ENCODE measurements around the gene DNASE2B.

- no peak for TF ChIP-seq MAX (IDR thresholded peaks at IDR 0.05)
- TF ChIP-seq CREB1 (IDR thresholded peaks at IDR 0.05; ENCODE audit: low read depth): no peak
- no peak for TF ChIP-seq TAF1 (IDR thresholded peaks at IDR 0.05; ENCODE audit: low read depth)
- no peak for TF ChIP-seq REST (IDR thresholded peaks at IDR 0.05; ENCODE audit: low read depth)
- TF ChIP-seq YY1 (IDR thresholded peaks at IDR 0.05; ENCODE audit: low read depth): no peak
- no peak for TF ChIP-seq TEAD4 (IDR thresholded peaks at IDR 0.05)
- no peak for TF ChIP-seq USF1 (IDR thresholded peaks at IDR 0.05)
These were observed 35.9 kb downstream of the DNASE2B start for GRCh38 chr1:84434081-84434769.

All from Ishikawa (cell line).